ENCODE data around the gene PRKAA1. TPM values are rescaled to one million over a fixed set of nuclear protein-coding genes. Genes with fewer than 3 reads are reported as not detected.

Gene PRKAA1
- total RNA-seq, 4 donors from 2014 or later: 66.5 to 113 (median 97.9) TPM

DNA sequence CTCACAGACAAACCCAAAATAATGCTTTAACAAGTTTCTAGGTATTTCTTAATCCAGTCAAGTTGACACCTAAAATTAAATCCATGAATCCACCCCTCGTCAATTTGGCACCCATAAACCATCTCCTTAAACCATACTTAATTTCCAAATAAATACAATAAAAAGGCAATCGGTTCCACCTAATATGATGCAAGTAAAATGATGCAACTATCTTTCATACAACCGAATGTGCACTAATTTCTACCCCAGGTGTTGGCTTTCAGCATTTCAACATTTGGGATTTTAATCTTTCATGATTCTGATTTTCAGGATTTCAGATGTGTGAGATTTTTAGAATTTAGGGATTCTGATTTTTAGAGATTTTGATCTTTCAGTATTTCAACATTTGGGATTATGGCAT, 17.3 kb downstream of the PRKAA1 start:
- H3K9me3 ChIP-seq: no peaks in the 10 kb centered on the region
- H3K36me3 ChIP-seq: peaks cover 0 to 17% of the 10 kb centered on the region in 2 donors
- no peak for ATAC-seq
- peaks cover 7 to 36% (median 7%) of the 10 kb centered on the region in 3 donors for H3K4me1 ChIP-seq
- no peaks in the 10 kb centered on the region for H3K27me3 ChIP-seq
- TF ChIP-seq POLR2AphosphoS5 (IDR thresholded peaks at IDR 0.05): no peak
- no peak for TF ChIP-seq CTCF (IDR thresholded peaks at IDR 0.05)
- TF ChIP-seq EP300 (IDR thresholded peaks at IDR 0.05): no peak
- TF ChIP-seq POLR2A (IDR thresholded peaks at IDR 0.05): no peak
- WGBS, 2 donors (ENCODE audit: low coverage in 1 of 2): 94 to 96% methylated on average over 3 of the region's 3 CpGs
- H3K4me3 ChIP-seq: no peak overlapping the region
- no peak overlapping the region for H3K27ac ChIP-seq

GRCh38 chr5:40780199-40780598, 18.0 kb downstream of the PRKAA1 start:
- peaks cover 0 to 24% of the 10 kb centered on the region in 2 donors for H3K36me3 ChIP-seq
- H3K27ac ChIP-seq: no peak overlapping the region
- H3K27me3 ChIP-seq: no peaks in the 10 kb centered on the region
- peaks cover 7 to 38% (median 11%) of the 10 kb centered on the region in 3 donors for H3K4me1 ChIP-seq
- 76 to 88% methylated on average over 4 to 5 of the region's 5 CpGs for WGBS, 2 donors (ENCODE audit: low coverage in 1 of 2)
- no peaks in the 10 kb centered on the region for H3K9me3 ChIP-seq
- ATAC-seq: no peak
- H3K4me3 ChIP-seq: no peak overlapping the region
- TF ChIP-seq CTCF (IDR thresholded peaks at IDR 0.05) (no peak), POLR2A (IDR thresholded peaks at IDR 0.05) (no peak), EP300 (IDR thresholded peaks at IDR 0.05) (no peak), POLR2AphosphoS5 (IDR thresholded peaks at IDR 0.05) (no peak)

DNA sequence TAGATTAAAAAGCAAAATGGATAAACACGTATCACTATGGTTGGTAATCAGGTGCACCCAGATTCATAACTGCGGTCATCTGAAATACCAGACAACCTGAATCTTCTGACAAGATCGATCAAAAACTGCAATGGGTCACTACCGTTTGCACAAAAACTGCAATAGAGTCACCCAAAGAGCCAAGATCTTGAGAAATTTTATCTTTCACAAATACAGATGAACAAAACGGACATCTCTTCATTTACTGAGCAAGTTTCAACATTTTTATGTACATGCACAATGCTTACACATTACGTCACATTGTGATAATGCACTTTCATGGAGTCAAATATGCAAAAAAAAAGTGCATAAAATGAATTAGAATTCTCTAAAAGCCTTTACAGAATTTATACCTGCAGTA, 18.6 kb downstream of the PRKAA1 start:
- no peak for ATAC-seq
- Histone ChIP-seq H3K4me3 (no peak overlapping the region), H3K36me3 (peaks cover 0 to 30% of the 10 kb centered on the region in 2 donors), H3K9me3 (no peaks in the 10 kb centered on the region), H3K27ac (no peak overlapping the region), H3K4me1 (peaks cover 7 to 38% (median 11%) of the 10 kb centered on the region in 3 donors), H3K27me3 (no peaks in the 10 kb centered on the region)
- no peak for TF ChIP-seq EP300 (IDR thresholded peaks at IDR 0.05)
- no peak for TF ChIP-seq POLR2A (IDR thresholded peaks at IDR 0.05)
- TF ChIP-seq CTCF (IDR thresholded peaks at IDR 0.05): no peak
- TF ChIP-seq POLR2AphosphoS5 (IDR thresholded peaks at IDR 0.05): no peak
- WGBS, 2 donors (ENCODE audit: low coverage in 1 of 2): 87 to 91% methylated on average over 6 of the region's 6 CpGs

DNA sequence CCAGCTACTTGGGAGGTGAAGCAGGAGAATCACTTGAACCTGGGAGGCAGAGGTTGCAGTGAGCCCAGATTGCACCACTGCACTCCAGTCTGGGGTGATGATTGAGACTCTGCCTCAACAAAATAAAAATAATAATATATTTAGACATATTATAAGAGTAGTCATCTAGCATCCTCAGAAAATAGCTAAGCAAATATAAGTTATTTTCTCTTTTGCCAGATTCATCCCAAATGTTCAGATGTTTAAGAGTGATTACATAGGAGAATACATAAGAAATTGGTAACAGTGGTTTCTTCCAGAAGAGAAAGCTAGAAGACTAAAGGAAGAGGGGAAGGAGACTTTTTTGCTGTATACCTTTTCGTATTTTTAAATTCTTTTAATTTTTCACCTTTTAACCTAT, 20.0 kb downstream of the PRKAA1 start:
- TF ChIP-seq POLR2A (IDR thresholded peaks at IDR 0.05): no peak
- no peak for TF ChIP-seq POLR2AphosphoS5 (IDR thresholded peaks at IDR 0.05)
- TF ChIP-seq EP300 (IDR thresholded peaks at IDR 0.05): no peak
- TF ChIP-seq CTCF (IDR thresholded peaks at IDR 0.05): no peak
- Histone ChIP-seq H3K9me3 (no peaks in the 10 kb centered on the region), H3K4me1 (peaks cover 7 to 34% (median 11%) of the 10 kb centered on the region in 3 donors), H3K27ac (no peak overlapping the region), H3K27me3 (no peaks in the 10 kb centered on the region), H3K36me3 (peaks cover 0 to 44% of the 10 kb centered on the region in 2 donors), H3K4me3 (no peak overlapping the region)
- WGBS, 2 donors (ENCODE audit: low coverage in 1 of 2): 100% methylated on average over 1 of the region's 1 CpG
- no peak for ATAC-seq

DNA sequence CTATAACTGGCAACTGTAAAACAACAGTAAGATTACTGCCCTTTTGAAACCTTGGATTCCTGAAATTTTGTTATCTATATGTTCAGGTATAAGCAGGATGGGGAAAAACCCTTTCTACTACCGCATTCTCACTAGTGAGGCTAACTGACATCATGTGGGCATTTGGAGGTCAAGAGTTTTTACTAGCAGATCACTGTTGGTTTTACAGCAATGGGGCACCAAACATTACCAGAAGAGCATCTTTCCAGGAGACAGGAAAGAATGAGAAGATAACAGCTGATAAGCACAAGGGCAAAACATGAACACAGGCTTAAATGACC, 21.6 kb downstream of the PRKAA1 start:
- no peak for ATAC-seq
- no peaks in the 10 kb centered on the region for H3K27me3 ChIP-seq
- peaks cover 0 to 59% of the 10 kb centered on the region in 2 donors for H3K36me3 ChIP-seq
- no peak overlapping the region for H3K4me3 ChIP-seq
- no peaks in the 10 kb centered on the region for H3K9me3 ChIP-seq
- no peak for TF ChIP-seq POLR2AphosphoS5 (IDR thresholded peaks at IDR 0.05)
- no peak for TF ChIP-seq EP300 (IDR thresholded peaks at IDR 0.05)
- TF ChIP-seq CTCF (IDR thresholded peaks at IDR 0.05): no peak
- TF ChIP-seq POLR2A (IDR thresholded peaks at IDR 0.05): no peak
- H3K4me1 ChIP-seq: peaks cover under 1 to 22% (median 9%) of the 10 kb centered on the region in 3 donors
- no peak overlapping the region for H3K27ac ChIP-seq
- WGBS, 2 donors (ENCODE audit: low coverage in 1 of 2): 100% methylated on average over 1 of the region's 1 CpG
